H1 (cell line): Measurements from ENCODE around the gene TRIM24.

Experiments used
- CTCF ChIP-seq, 3 experiments: IDR thresholded peaks; 1 replicate in 2 of 3; 2 replicates in 1 of 3; pipeline versions ENCODE4 v1.5.1 to v1.6.1; 2011; ENCODE audit warnings: low read length in 3 of 3, mild to moderate bottlenecking in 3 of 3, inconsistent platforms in 2 of 3, low read depth in 1 of 3, moderate library complexity in 1 of 3; ENCODE audit not compliant: insufficient read depth in 1 of 3; ENCODE audit errors: control extremely low read depth in 1 of 3
- EP300 ChIP-seq, 2 experiments: IDR thresholded peaks; 1 replicate in 1 of 2; 2 replicates in 1 of 2; pipeline ENCODE4 v1.6.1; 2011 to 2012; ENCODE audit warnings: low read depth in 2 of 2, low read length in 2 of 2, mild to moderate bottlenecking in 2 of 2, borderline replicate concordance in 1 of 2, inconsistent platforms in 1 of 2, moderate library complexity in 1 of 2
- SIRT6 ChIP-seq: IDR thresholded peaks from one replicate; pipeline ENCODE4 v1.7.1; 2012; ENCODE audit warnings: low read length, inconsistent platforms
- SUZ12 ChIP-seq: fragments of 200-600 bp; sonication (generic); IDR thresholded peaks from 2 replicates; pipeline ENCODE4 v1.6.1; 2012; ENCODE audit warnings: mild to moderate bottlenecking, inconsistent platforms, low read length, moderate library complexity, mixed read lengths
- YY1 ChIP-seq: IDR thresholded peaks from 2 replicates; pipeline ENCODE4 v1.6.1; 2011; ENCODE audit warnings: low read depth, mild to moderate bottlenecking, low read length

GRCh38 chr7:138449580-138449979 lies 10.5 kb upstream of the TRIM24 start:
- TF ChIP-seq SIRT6, result no peak
- TF ChIP-seq EP300 (IDR thresholded peaks at IDR 0.05; ENCODE audit: borderline replicate concordance in 1 of 2, low read depth in 2 of 2, low read length in 2 of 2), result no peak
- no peak for TF ChIP-seq SUZ12
- peak; percentile 23 to 54 (median 46); a peak in 3 of 4 replicates for TF ChIP-seq CTCF (IDR thresholded peaks at IDR 0.05; ENCODE audit: control extremely low read depth in 1 of 3, insufficient read depth in 1 of 3, low read depth in 1 of 3, low read length in 3 of 3)
- no peak for TF ChIP-seq YY1
